GM12878 (cell line): ENCODE results near the gene NSFL1C. TPM values are rescaled to one million over a fixed set of nuclear protein-coding genes. Genes with fewer than 3 reads are reported as not detected.
A peak's percentile ranks its signal among the peaks of the same experiment; 100 is the strongest.

Experiments
- ATAC-seq: fragments of 200-7000 bp; cut with Tn5 transposase; 3 replicates; pipeline ENCODE4 v1.9.1; 2020; ENCODE audit warnings: mild to moderate bottlenecking, moderate library complexity
- BruUV-seq: library from RNA; stranded (reverse); fragments of 400-500 nt; replicated peaks from 2 replicates; lab custom pipeline; 2021; lab: Mats Ljungman, UMichigan
- CTCF ChIA-PET: fragments of 300-600 bp; sonication (Branson Sonifier 250); formaldehyde crosslinking; extraction: SDS; loops from one replicate; lab custom pipeline; 2021; ENCODE audit warnings: inconsistent platforms; lab: Yijun Ruan, JAX
- POLR2A ChIA-PET: fragments of 350-600 bp; formaldehyde crosslinking; extraction: SDS; loops from one replicate; lab custom pipeline; 2021; ENCODE audit warnings: inconsistent platforms; lab: Charles Lee
- RAD21 ChIA-PET: fragments of 300-600 bp; sonication (Branson Sonifier 250); formaldehyde crosslinking; loops from one replicate; lab custom pipeline; 2023; ENCODE audit warnings: antibody characterized with exemption; ENCODE audit not compliant: unreplicated experiment; lab: Charles Lee
- SMC1A ChIA-PET: fragments of 300-600 bp; sonication (Branson Sonifier 250); formaldehyde crosslinking; loops from one replicate; lab custom pipeline; 2023; ENCODE audit not compliant: unreplicated experiment, uncharacterized antibody; lab: Charles Lee
- DNase-seq: peaks from one replicate; pipeline ENCODE4 v3.0.0-alpha.2; 2011; ENCODE audit warnings: low read depth, low spot score
- FAIRE-seq: peaks from 3 replicates; lab custom pipeline; 2011; peaks lifted over from hg19 to GRCh38; lab: Jason Lieb, UNC
- H2AFZ ChIP-seq: 2 replicates; pipeline ENCODE4 v1.6.0; 2011; ENCODE audit warnings: low read depth, low read length, control low read depth; ENCODE audit not compliant: control insufficient read depth
- H3K27ac ChIP-seq: 2 replicates; pipeline ENCODE4 v1.5.1; 2011; ENCODE audit warnings: control low read depth; ENCODE audit not compliant: control insufficient read depth, insufficient read depth
- H3K27me3 ChIP-seq, 2 experiments: replicated peaks in 1 of 2; 2 replicates each; pipeline versions ENCODE4 v1.6.0 to v1.6.1; 2011; ENCODE audit warnings: low read length in 1 of 2; ENCODE audit not compliant: control insufficient read depth in 2 of 2, insufficient read depth in 2 of 2
- H3K36me3 ChIP-seq, 2 experiments: 2 replicates each; pipeline ENCODE4 v1.5.1; 2011; ENCODE audit warnings: low read length in 1 of 2; ENCODE audit not compliant: control insufficient read depth in 2 of 2, insufficient read depth in 2 of 2
- H3K4me1 ChIP-seq: 2 replicates; pipeline ENCODE4 v1.6.1; 2011; ENCODE audit warnings: mild to moderate bottlenecking, low read length, moderate library complexity, mixed read lengths; ENCODE audit not compliant: control insufficient read depth, insufficient read depth
- H3K4me2 ChIP-seq: 2 replicates; pipeline ENCODE4 v1.6.0; 2011; ENCODE audit warnings: control low read depth; ENCODE audit not compliant: control insufficient read depth, insufficient read depth
- H3K4me3 ChIP-seq: fragments of 200-600 bp; sonication (generic); 2 replicates; pipeline ENCODE4 v1.5.1; 2016
- H3K79me2 ChIP-seq: 2 replicates; pipeline ENCODE4 v1.6.0; 2011; ENCODE audit warnings: low read length; ENCODE audit not compliant: control insufficient read depth, insufficient read depth
- H3K9ac ChIP-seq: 2 replicates; pipeline ENCODE4 v1.8.0; 2011; ENCODE audit warnings: low read length, control low read depth, mixed read lengths; ENCODE audit not compliant: control insufficient read depth, insufficient read depth
- H3K9me3 ChIP-seq: replicated peaks from 3 replicates; pipeline ENCODE4 v1.5.1; 2011; ENCODE audit warnings: mild to moderate bottlenecking, low read length; ENCODE audit not compliant: control insufficient read depth, insufficient read depth
- H4K20me1 ChIP-seq: 2 replicates; pipeline ENCODE4 v1.6.0; 2011; ENCODE audit not compliant: control insufficient read depth, insufficient read depth
- HDAC6 ChIP-seq: fragments of 200-600 bp; sonication (generic); IDR thresholded peaks from one replicate; pipeline ENCODE4 v1.8.0; 2017; ENCODE audit warnings: antibody characterized with exemption; ENCODE audit not compliant: unreplicated experiment
- IRF5 ChIP-seq: fragments of 450-650 bp; IDR thresholded peaks from 2 replicates; pipeline ENCODE4 v1.6.1; 2017; ENCODE audit warnings: borderline replicate concordance
- NFIC ChIP-seq: IDR thresholded peaks from 2 replicates; pipeline ENCODE4 v1.6.1; 2012; ENCODE audit warnings: low read depth, mild to moderate bottlenecking, inconsistent platforms, low read length, moderate library complexity
- POLR2AphosphoS2 ChIP-seq: IDR thresholded peaks from 2 replicates; pipeline ENCODE4 v1.6.1; 2011; ENCODE audit warnings: low read depth, mild to moderate bottlenecking, low read length, improper control_type of control experiment, moderate library complexity
- ZNF24 ChIP-seq: fragments of 450-650 bp; IDR thresholded peaks from 2 replicates; pipeline ENCODE4 v1.6.1; 2017; ENCODE audit warnings: antibody characterized with exemption, mild to moderate bottlenecking
- ZNF687 ChIP-seq: fragments of 450-650 bp; IDR thresholded peaks from 2 replicates; pipeline ENCODE4 v1.6.1; 2017; ENCODE audit warnings: mild to moderate bottlenecking, moderate library complexity
- WGBS: methylation state at CpG from one replicate; pipeline ENCODE4 v1.1.6; 2016; ENCODE audit warnings: low lambda C conversion rate; ENCODE audit not compliant: insufficient replicate concordance, insufficient coverage; ENCODE audit errors: missing lambda C conversion rate; 5-methylcytosine and 5-hydroxymethylcytosine counted together
- in situ Hi-C: fragments of 300-500 bp; cut with MboI; formaldehyde crosslinking; loops from 9 replicates; pipeline ENCODE4 v1.14.3; 2018; ENCODE audit warnings: mixed read lengths
- intact Hi-C: fragments of 100-400 bp; cut with micrococcal nuclease; formaldehyde crosslinking; loops from one replicate; pipeline ENCODE4 v1.14.2; 2022; ENCODE audit not compliant: unreplicated experiment
- polyA plus RNA-seq, 11 experiments: library from polyadenylated mRNA; depleted of rRNA in 4 of 11; unstranded in 6 of 11; stranded (reverse) in 5 of 11; fragments of >200 nt; fragmentation: Nextera tagmentation in 4 of 11; fragmentation: Illumina TruSeq in 1 of 11; extraction: Ambion mirVana in 4 of 11; extraction: Trizol in 1 of 11; gene quantifications; 1 replicate in 1 of 11; 2 replicates in 10 of 11; pipeline versions ENCODE4 v1.2.1 to v1.2.3, GENCODE V29; 2011 to 2016; ENCODE audit warnings: inconsistent platforms in 2 of 11, missing spikeins in 2 of 11, low read depth in 1 of 11
- total RNA-seq, 4 experiments: library from RNA; depleted of rRNA in 3 of 4; stranded (reverse); fragments of >200 nt in 3 of 4; fragmentation: Illumina TruSeq in 1 of 4; extraction: Trizol in 1 of 4; gene quantifications; 2 replicates each; pipeline versions ENCODE4 v1.2.1 to v1.2.3, GENCODE V29; 2013 to 2021
- TF ChIP-seq, protein P1 (sequence below): fragments of 450-650 bp; conservative IDR thresholded peaks from 2 replicates; pipeline ENCODE4 v1.6.1; 2017; ENCODE audit warnings: mild to moderate bottlenecking, moderate library complexity
- TF ChIP-seq, protein P2 (sequence below): fragments of 450-650 bp; formaldehyde crosslinking; IDR thresholded peaks from 2 replicates; pipeline ENCODE4 v1.5.0; 2022; ENCODE audit warnings: mild to moderate bottlenecking, missing genetic modification characterization

NSFL1C gene
- total and polyA plus RNA-seq, 10 of the 15 experiments (the other 5 are each of a cell fraction or from before 2014, with no cell fraction given), result 21.5 to 100 (median 38.1) TPM

DNA sequence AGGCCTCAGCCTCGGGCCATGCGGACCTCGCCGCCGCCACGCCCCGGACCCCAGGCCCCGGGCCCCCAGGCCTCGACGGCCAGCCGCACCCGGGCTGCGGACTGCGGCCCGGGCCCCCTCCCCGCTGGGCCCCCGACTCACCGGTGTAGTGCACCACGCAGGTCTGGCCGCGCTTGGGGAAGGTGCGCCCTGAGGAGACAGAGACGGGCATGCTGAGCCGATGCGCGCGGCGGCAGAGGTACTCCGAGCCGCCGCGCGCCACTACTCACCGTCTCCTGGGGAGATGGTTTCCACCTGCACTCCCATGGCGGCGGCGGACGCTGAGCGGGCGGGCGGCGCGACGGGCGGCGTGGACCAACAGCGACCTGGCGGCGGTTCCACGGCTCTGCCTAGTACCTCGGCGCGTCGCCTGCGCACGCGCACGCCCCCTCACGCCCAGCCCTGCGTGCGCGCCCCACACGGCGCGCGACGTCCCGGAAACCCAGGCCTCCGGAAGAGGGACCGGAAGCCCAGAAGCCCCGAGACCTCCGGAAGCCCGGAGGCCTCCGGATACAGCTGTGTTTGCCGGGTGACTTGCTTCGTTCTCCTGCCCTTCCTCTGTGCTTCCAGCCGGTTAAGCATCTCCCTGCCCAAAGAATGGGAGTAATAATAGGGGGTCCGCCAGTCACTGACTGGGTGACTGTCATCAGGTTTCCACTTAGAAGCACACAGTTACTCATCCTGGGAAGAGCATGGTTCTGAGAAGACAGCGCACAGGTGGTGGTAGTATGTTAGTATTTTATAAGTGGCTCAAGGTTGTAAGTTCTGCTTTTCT lies 73.7 kb downstream of the NSFL1C start, which contains the start of gene FKBP1A (continued):
- peak; percentile 75 for TF ChIP-seq ZNF687
- TF ChIP-seq, all 136 proteins: peak for 47

DNA sequence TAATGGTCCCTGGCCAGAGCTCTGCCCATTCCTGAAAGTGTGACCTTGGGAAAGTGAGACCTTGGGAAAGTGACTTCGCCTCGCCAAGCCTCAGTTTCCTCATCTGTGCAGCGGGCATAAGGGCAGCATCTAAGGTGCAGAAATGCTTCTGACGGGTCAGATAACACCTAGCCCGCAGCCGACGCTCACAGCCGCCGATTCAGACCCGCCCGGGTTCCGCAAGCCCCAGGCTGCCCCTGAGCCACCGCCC lies 74.3 kb downstream of the NSFL1C start:
- Histone ChIP-seq H3K36me3 (no peaks in the 10 kb centered on the region; a peak in 1 of 4 replicates), H3K27me3 (no peaks in the 10 kb centered on the region; a peak in 2 of 4 replicates), H3K4me3 (peak overlapping the region; percentile 99), H3K27ac (peak overlapping the region; percentile 67), H3K4me1 (peaks cover 10% of the 10 kb centered on the region), H3K79me2 (peaks cover 54% of the 10 kb centered on the region), H4K20me1 (0 out of 2 replicates have a peak, but pooled peaks cover 3% of the 10 kb centered on the region), H3K9me3 (no peaks in the 10 kb centered on the region), H3K9ac (peak overlapping the region; percentile 71), H2AFZ (no peak overlapping the region), H3K4me2 (peak overlapping the region; percentile 56)
- ChIA-PET POLR2A (interaction anchor here (0.5 to 5.8 kb wide), 6 partner anchors 12 to 271 kb away, joined by 3 to 76 read pairs (median 23); partner anchors contain the start of gene SDCBP2), RAD21 (interaction anchor here (0.8 to 3.5 kb wide), 6 partner anchors 16 to 75 kb away, joined by 3 to 37 read pairs (median 8); partner anchors contain the start of gene SDCBP2), SMC1A (interaction anchor here (0.9 to 5.8 kb wide), 9 partner anchors 11 to 80 kb away, joined by 3 to 52 read pairs (median 9); partner anchors contain the start of gene SDCBP2), CTCF (interaction anchor here (0.9 to 5.2 kb wide), 7 partner anchors 9 to 65 kb away, joined by 3 to 41 read pairs (median 15); partner anchors contain the start of gene SDCBP2)
- FAIRE-seq (no peak), ATAC-seq (peak; percentile 33), DNase-seq (no peak)
- TF ChIP-seq ZNF24 (no peak), HDAC6 (no peak), IRF5 (no peak), NFIC (no peak), POLR2AphosphoS2 (peak; percentile 6; the same call in 1 of the 2 replicates)
- TF ChIP-seq, protein P1, sequence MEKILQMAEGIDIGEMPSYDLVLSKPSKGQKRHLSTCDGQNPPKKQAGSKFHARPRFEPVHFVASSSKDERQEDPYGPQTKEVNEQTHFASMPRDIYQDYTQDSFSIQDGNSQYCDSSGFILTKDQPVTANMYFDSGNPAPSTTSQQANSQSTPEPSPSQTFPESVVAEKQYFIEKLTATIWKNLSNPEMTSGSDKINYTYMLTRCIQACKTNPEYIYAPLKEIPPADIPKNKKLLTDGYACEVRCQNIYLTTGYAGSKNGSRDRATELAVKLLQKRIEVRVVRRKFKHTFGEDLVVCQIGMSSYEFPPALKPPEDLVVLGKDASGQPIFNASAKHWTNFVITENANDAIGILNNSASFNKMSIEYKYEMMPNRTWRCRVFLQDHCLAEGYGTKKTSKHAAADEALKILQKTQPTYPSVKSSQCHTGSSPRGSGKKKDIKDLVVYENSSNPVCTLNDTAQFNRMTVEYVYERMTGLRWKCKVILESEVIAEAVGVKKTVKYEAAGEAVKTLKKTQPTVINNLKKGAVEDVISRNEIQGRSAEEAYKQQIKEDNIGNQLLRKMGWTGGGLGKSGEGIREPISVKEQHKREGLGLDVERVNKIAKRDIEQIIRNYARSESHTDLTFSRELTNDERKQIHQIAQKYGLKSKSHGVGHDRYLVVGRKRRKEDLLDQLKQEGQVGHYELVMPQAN, result 0 out of 2 replicates have a peak, but pooled peaks have one; percentile 7
- TF ChIP-seq, protein P2, sequence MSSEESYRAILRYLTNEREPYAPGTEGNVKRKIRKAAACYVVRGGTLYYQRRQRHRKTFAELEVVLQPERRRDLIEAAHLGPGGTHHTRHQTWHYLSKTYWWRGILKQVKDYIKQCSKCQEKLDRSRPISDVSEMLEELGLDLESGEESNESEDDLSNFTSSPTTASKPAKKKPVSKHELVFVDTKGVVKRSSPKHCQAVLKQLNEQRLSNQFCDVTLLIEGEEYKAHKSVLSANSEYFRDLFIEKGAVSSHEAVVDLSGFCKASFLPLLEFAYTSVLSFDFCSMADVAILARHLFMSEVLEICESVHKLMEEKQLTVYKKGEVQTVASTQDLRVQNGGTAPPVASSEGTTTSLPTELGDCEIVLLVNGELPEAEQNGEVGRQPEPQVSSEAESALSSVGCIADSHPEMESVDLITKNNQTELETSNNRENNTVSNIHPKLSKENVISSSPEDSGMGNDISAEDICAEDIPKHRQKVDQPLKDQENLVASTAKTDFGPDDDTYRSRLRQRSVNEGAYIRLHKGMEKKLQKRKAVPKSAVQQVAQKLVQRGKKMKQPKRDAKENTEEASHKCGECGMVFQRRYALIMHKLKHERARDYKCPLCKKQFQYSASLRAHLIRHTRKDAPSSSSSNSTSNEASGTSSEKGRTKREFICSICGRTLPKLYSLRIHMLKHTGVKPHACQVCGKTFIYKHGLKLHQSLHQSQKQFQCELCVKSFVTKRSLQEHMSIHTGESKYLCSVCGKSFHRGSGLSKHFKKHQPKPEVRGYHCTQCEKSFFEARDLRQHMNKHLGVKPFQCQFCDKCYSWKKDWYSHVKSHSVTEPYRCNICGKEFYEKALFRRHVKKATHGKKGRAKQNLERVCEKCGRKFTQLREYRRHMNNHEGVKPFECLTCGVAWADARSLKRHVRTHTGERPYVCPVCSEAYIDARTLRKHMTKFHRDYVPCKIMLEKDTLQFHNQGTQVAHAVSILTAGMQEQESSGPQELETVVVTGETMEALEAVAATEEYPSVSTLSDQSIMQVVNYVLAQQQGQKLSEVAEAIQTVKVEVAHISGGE (CRISPR knock-in tag), result no peak
- WGBS, result 1% methylated on average over 13 of the region's 13 CpGs
- no TSS peak for BruUV-seq
- intact Hi-C loops, result loop anchor here (5.0 kb wide), 2 partner anchors 45 to 275 kb away; partner anchors contain the start of gene PSMF1
- in situ Hi-C loops, result no loop called here
